GM12878 (cell line): ENCODE data around the gene UNC5B. TPM values are rescaled to one million over a fixed set of nuclear protein-coding genes. Genes with fewer than 3 reads are reported as not detected.

Experiments
- ATAC-seq: fragments of 200-7000 bp; cut with Tn5 transposase; 3 replicates; pipeline ENCODE4 v1.9.1; 2020; ENCODE audit warnings: mild to moderate bottlenecking, moderate library complexity
- BruUV-seq: library from RNA; stranded (reverse); fragments of 400-500 nt; replicated peaks from 2 replicates; lab custom pipeline; 2021; lab: Mats Ljungman, UMichigan
- CTCF ChIA-PET: fragments of 300-600 bp; sonication (Branson Sonifier 250); formaldehyde crosslinking; extraction: SDS; loops from one replicate; lab custom pipeline; 2021; ENCODE audit warnings: inconsistent platforms; lab: Yijun Ruan, JAX
- POLR2A ChIA-PET: fragments of 350-600 bp; formaldehyde crosslinking; extraction: SDS; loops from one replicate; lab custom pipeline; 2021; ENCODE audit warnings: inconsistent platforms; lab: Charles Lee
- RAD21 ChIA-PET: fragments of 300-600 bp; sonication (Branson Sonifier 250); formaldehyde crosslinking; loops from one replicate; lab custom pipeline; 2023; ENCODE audit warnings: antibody characterized with exemption; ENCODE audit not compliant: unreplicated experiment; lab: Charles Lee
- SMC1A ChIA-PET: fragments of 300-600 bp; sonication (Branson Sonifier 250); formaldehyde crosslinking; loops from one replicate; lab custom pipeline; 2023; ENCODE audit not compliant: unreplicated experiment, uncharacterized antibody; lab: Charles Lee
- DNase-seq: peaks from one replicate; pipeline ENCODE4 v3.0.0-alpha.2; 2011; ENCODE audit warnings: low read depth, low spot score
- FAIRE-seq: peaks from 3 replicates; lab custom pipeline; 2011; peaks lifted over from hg19 to GRCh38; lab: Jason Lieb, UNC
- H2AFZ ChIP-seq: 2 replicates; pipeline ENCODE4 v1.6.0; 2011; ENCODE audit warnings: low read depth, low read length, control low read depth; ENCODE audit not compliant: control insufficient read depth
- H3K27ac ChIP-seq: 2 replicates; pipeline ENCODE4 v1.5.1; 2011; ENCODE audit warnings: control low read depth; ENCODE audit not compliant: control insufficient read depth, insufficient read depth
- H3K27me3 ChIP-seq, 2 experiments: replicated peaks in 1 of 2; 2 replicates each; pipeline versions ENCODE4 v1.6.0 to v1.6.1; 2011; ENCODE audit warnings: low read length in 1 of 2; ENCODE audit not compliant: control insufficient read depth in 2 of 2, insufficient read depth in 2 of 2
- H3K36me3 ChIP-seq, 2 experiments: 2 replicates each; pipeline ENCODE4 v1.5.1; 2011; ENCODE audit warnings: low read length in 1 of 2; ENCODE audit not compliant: control insufficient read depth in 2 of 2, insufficient read depth in 2 of 2
- H3K4me1 ChIP-seq: 2 replicates; pipeline ENCODE4 v1.6.1; 2011; ENCODE audit warnings: mild to moderate bottlenecking, low read length, moderate library complexity, mixed read lengths; ENCODE audit not compliant: control insufficient read depth, insufficient read depth
- H3K4me2 ChIP-seq: 2 replicates; pipeline ENCODE4 v1.6.0; 2011; ENCODE audit warnings: control low read depth; ENCODE audit not compliant: control insufficient read depth, insufficient read depth
- H3K4me3 ChIP-seq: fragments of 200-600 bp; sonication (generic); 2 replicates; pipeline ENCODE4 v1.5.1; 2016
- H3K79me2 ChIP-seq: 2 replicates; pipeline ENCODE4 v1.6.0; 2011; ENCODE audit warnings: low read length; ENCODE audit not compliant: control insufficient read depth, insufficient read depth
- H3K9ac ChIP-seq: 2 replicates; pipeline ENCODE4 v1.8.0; 2011; ENCODE audit warnings: low read length, control low read depth, mixed read lengths; ENCODE audit not compliant: control insufficient read depth, insufficient read depth
- H3K9me3 ChIP-seq: replicated peaks from 3 replicates; pipeline ENCODE4 v1.5.1; 2011; ENCODE audit warnings: mild to moderate bottlenecking, low read length; ENCODE audit not compliant: control insufficient read depth, insufficient read depth
- H4K20me1 ChIP-seq: 2 replicates; pipeline ENCODE4 v1.6.0; 2011; ENCODE audit not compliant: control insufficient read depth, insufficient read depth
- ATF7 ChIP-seq: fragments of 450-650 bp; IDR thresholded peaks from 2 replicates; pipeline ENCODE4 v1.6.1; 2016; ENCODE audit warnings: low read depth, mild to moderate bottlenecking
- BACH1 ChIP-seq: fragments of 450-650 bp; IDR thresholded peaks from 2 replicates; pipeline ENCODE4 v1.6.1; 2017; ENCODE audit warnings: mild to moderate bottlenecking, borderline replicate concordance
- ETV6 ChIP-seq, 2 experiments: fragments of 450-650 bp in 1 of 2; IDR thresholded peaks in 1 of 2; conservative IDR thresholded peaks in 1 of 2; 2 replicates each; pipeline ENCODE4 v1.6.1; 2014; ENCODE audit warnings: antibody characterized with exemption in 1 of 2, borderline replicate concordance in 1 of 2, low read depth in 1 of 2, mild to moderate bottlenecking in 1 of 2, moderate library complexity in 1 of 2
- GABPA ChIP-seq: IDR thresholded peaks from 2 replicates; pipeline ENCODE4 v1.6.1; 2014; ENCODE audit warnings: antibody characterized with exemption, low read depth, mild to moderate bottlenecking, inconsistent platforms
- GATAD2B ChIP-seq: fragments of 450-650 bp; conservative IDR thresholded peaks from 2 replicates; pipeline ENCODE4 v1.6.1; 2017; ENCODE audit warnings: low read depth, mild to moderate bottlenecking, moderate library complexity
- KAT2A ChIP-seq: conservative IDR thresholded peaks from 2 replicates; pipeline ENCODE4 v1.6.1; 2011; ENCODE audit warnings: low read depth, low read length; ENCODE audit not compliant: control insufficient read depth
- NR2F1 ChIP-seq: fragments of 450-650 bp; conservative IDR thresholded peaks from 2 replicates; pipeline ENCODE4 v1.6.1; 2017; ENCODE audit warnings: mild to moderate bottlenecking
- WRNIP1 ChIP-seq: IDR thresholded peaks from 2 replicates; pipeline ENCODE4 v1.6.1; 2011; ENCODE audit warnings: low read depth, low read length, improper control_type of control experiment, borderline replicate concordance
- YY1 ChIP-seq: IDR thresholded peaks from 2 replicates; pipeline ENCODE4 v1.6.1; 2011; ENCODE audit warnings: low read depth, mild to moderate bottlenecking, low read length
- WGBS: methylation state at CpG from one replicate; pipeline ENCODE4 v1.1.6; 2016; ENCODE audit warnings: low lambda C conversion rate; ENCODE audit not compliant: insufficient replicate concordance, insufficient coverage; ENCODE audit errors: missing lambda C conversion rate; 5-methylcytosine and 5-hydroxymethylcytosine counted together
- in situ Hi-C: fragments of 300-500 bp; cut with MboI; formaldehyde crosslinking; loops from 9 replicates; pipeline ENCODE4 v1.14.3; 2018; ENCODE audit warnings: mixed read lengths
- intact Hi-C: fragments of 100-400 bp; cut with micrococcal nuclease; formaldehyde crosslinking; loops from one replicate; pipeline ENCODE4 v1.14.2; 2022; ENCODE audit not compliant: unreplicated experiment
- polyA plus RNA-seq, 11 experiments: library from polyadenylated mRNA; depleted of rRNA in 4 of 11; unstranded in 6 of 11; stranded (reverse) in 5 of 11; fragments of >200 nt; fragmentation: Nextera tagmentation in 4 of 11; fragmentation: Illumina TruSeq in 1 of 11; extraction: Ambion mirVana in 4 of 11; extraction: Trizol in 1 of 11; gene quantifications; 1 replicate in 1 of 11; 2 replicates in 10 of 11; pipeline versions ENCODE4 v1.2.1 to v1.2.3, GENCODE V29; 2011 to 2016; ENCODE audit warnings: inconsistent platforms in 2 of 11, missing spikeins in 2 of 11, low read depth in 1 of 11
- total RNA-seq, 4 experiments: library from RNA; depleted of rRNA in 3 of 4; stranded (reverse); fragments of >200 nt in 3 of 4; fragmentation: Illumina TruSeq in 1 of 4; extraction: Trizol in 1 of 4; gene quantifications; 2 replicates each; pipeline versions ENCODE4 v1.2.1 to v1.2.3, GENCODE V29; 2013 to 2021
- TF ChIP-seq, protein P1 (sequence below): IDR thresholded peaks from 2 replicates; pipeline ENCODE4 v1.6.1; 2011; ENCODE audit warnings: low read depth, mild to moderate bottlenecking, low read length, moderate library complexity, borderline replicate concordance; ENCODE audit errors: extremely low read depth
- TF ChIP-seq, protein P2 (sequence below): IDR thresholded peaks from 2 replicates; pipeline ENCODE4 v1.6.1; 2011; ENCODE audit warnings: borderline replicate concordance, low read depth, mild to moderate bottlenecking, moderate library complexity, mixed read lengths, low read length; ENCODE audit not compliant: insufficient read depth; ENCODE audit errors: extremely low read length

The UNC5B gene
- total and polyA plus RNA-seq, 10 of the 15 experiments (the other 5 are each of a cell fraction or from before 2014, with no cell fraction given), result 0.03 to 0.08 TPM; not detected in 8

DNA sequence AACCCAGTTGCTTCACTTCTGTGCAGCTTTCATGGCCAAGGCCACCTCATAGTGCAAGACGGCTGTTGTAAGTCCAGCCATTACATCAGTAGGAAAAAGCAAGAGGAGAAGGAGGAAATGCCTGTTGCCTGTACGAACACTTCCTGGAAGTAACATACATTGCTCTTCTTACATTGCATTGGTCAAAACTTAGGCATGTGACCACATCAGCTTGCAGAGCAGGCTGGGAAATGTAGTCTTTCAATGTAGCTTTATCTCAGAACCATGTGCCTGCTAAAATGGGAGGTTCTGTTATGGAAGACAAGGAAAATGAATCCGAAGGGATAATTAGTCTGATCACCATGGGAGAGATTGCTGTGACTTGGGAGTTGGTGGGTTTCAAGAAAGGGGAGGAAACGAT, 111.0 kb downstream of the UNC5B start (continued):
- TF ChIP-seq, protein P1, sequence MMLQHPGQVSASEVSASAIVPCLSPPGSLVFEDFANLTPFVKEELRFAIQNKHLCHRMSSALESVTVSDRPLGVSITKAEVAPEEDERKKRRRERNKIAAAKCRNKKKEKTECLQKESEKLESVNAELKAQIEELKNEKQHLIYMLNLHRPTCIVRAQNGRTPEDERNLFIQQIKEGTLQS, result peak; percentile 85; the same call in 1 of the 2 replicates
- no peak for TF ChIP-seq ATF7
- no peak for TF ChIP-seq BACH1
- TF ChIP-seq GATAD2B, result no peak
- TF ChIP-seq YY1, result 0 out of 2 replicates have a peak, but pooled peaks have one; percentile 18
- no peak for TF ChIP-seq GABPA
- peak in 1 of 2 experiments; percentile 32; a peak in 1 of 4 replicates for TF ChIP-seq ETV6 (conservative IDR thresholded peaks at IDR 0.05 in 1 of 2, IDR thresholded peaks at IDR 0.05 in 1 of 2; ENCODE audit: borderline replicate concordance in 1 of 2, low read depth in 1 of 2)
- TF ChIP-seq NR2F1, result no peak
- TF ChIP-seq, protein P2, sequence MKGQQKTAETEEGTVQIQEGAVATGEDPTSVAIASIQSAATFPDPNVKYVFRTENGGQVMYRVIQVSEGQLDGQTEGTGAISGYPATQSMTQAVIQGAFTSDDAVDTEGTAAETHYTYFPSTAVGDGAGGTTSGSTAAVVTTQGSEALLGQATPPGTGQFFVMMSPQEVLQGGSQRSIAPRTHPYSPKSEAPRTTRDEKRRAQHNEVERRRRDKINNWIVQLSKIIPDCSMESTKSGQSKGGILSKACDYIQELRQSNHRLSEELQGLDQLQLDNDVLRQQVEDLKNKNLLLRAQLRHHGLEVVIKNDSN, result peak; percentile 80
- no peak for TF ChIP-seq WRNIP1

DNA sequence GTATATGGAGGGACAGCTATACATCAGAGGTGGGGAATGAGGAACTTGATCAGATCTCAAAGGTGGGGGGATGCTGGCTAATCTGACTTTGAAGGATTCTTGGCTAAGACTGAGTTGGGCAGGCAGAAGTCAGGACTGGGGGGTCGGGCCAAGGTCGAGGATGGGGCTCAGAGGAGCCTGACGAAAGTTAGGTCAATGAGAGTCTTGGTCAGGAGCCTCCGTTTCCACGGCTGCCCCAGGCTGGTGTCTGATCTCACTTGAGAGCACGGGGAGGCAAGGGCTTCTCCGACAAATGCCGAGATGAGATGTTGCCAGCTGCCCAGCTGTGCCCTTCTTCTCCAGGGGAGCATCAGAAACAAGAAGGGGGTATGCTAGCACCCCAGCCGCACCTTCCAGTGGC, 112.4 kb downstream of the UNC5B start:
- Histone ChIP-seq H4K20me1 (no peaks in the 10 kb centered on the region), H3K9me3 (no peaks in the 10 kb centered on the region), H3K9ac (no peak overlapping the region), H3K27me3 (no peaks in the 10 kb centered on the region), H3K79me2 (no peaks in the 10 kb centered on the region), H3K4me1 (peaks cover 2% of the 10 kb centered on the region), H3K4me3 (no peak overlapping the region), H3K27ac (no peak overlapping the region), H3K4me2 (no peak overlapping the region), H3K36me3 (no peaks in the 10 kb centered on the region; a peak in 2 of 4 replicates), H2AFZ (no peak overlapping the region)
- RAD21 ChIA-PET, result no interaction called here
- WGBS, result 66% methylated on average over 9 of the region's 9 CpGs
- CTCF ChIA-PET, result interaction anchor here (0.7 to 11.1 kb wide), 3 partner anchors 43 to 162 kb away, joined by 3 to 359 read pairs (median 3); no protein-coding TSS in a partner anchor
- POLR2A ChIA-PET, result interaction anchor here (0.8 kb wide), 1 partner anchor 53 kb away, joined by 4 read pairs; no protein-coding TSS in a partner anchor
- in situ Hi-C loops (loop anchor here (5.0 kb wide), 1 partner anchor 33 kb away; no protein-coding TSS in a partner anchor), intact Hi-C loops (no loop called here)
- ATAC-seq (no peak), DNase-seq (no peak), FAIRE-seq (no peak)
- no peak for TF ChIP-seq KAT2A
- SMC1A ChIA-PET, result interaction anchor here (14.0 kb wide), 1 partner anchor 52 kb away, joined by 249 read pairs; no protein-coding TSS in a partner anchor
- no TSS peak for BruUV-seq
